Raji (cell line): Measurements from ENCODE around the gene PODNL1.

Experiments
- POLR2A ChIP-seq: IDR thresholded peaks from 2 replicates; pipeline ENCODE4 v1.6.1; 2011; ENCODE audit warnings: low read depth, low read length, control low read depth; ENCODE audit not compliant: insufficient read depth

Gene PODNL1

GRCh38 chr19:13952154-13952930, 14.1 kb upstream of the PODNL1 start, which contains the start of gene DCAF15:
DCAF15 (plus strand) TSS chr19:13952509; CDS start chr19:13952513, 4 bp downstream.
- TF ChIP-seq POLR2A: peak; percentile 37

- no peak; the same call in 1 of the 2 replicates for TF ChIP-seq POLR2A
These were observed 13.6 kb upstream of the PODNL1 start for GRCh38 chr19:13951799-13952153.

- TF ChIP-seq POLR2A: no peak
These were observed 12.8 kb upstream of the PODNL1 start for GRCh38 chr19:13951043-13951442.

- no peak for TF ChIP-seq POLR2A
These were observed 8.2 kb upstream of the PODNL1 start for GRCh38 chr19:13946414-13946813.

GRCh38 chr19:13942023-13942684, 3.9 kb upstream of the PODNL1 start:
- no peak for TF ChIP-seq POLR2A

GRCh38 chr19:13937479-13938300, 527 bp downstream of the PODNL1 start:
- TF ChIP-seq POLR2A: no peak

- no peak for TF ChIP-seq POLR2A
These were observed 2.3 kb downstream of the PODNL1 start for GRCh38 chr19:13935765-13936510.

GRCh38 chr19:13934785-13935109, 3.5 kb downstream of the PODNL1 start:
- TF ChIP-seq POLR2A: no peak

- TF ChIP-seq POLR2A: no peak
These were observed 5.3 kb downstream of the PODNL1 start for GRCh38 chr19:13932911-13933393.

- TF ChIP-seq POLR2A: no peak
These were observed 6.0 kb downstream of the PODNL1 start for GRCh38 chr19:13932149-13932637.

- TF ChIP-seq POLR2A: no peak
These were observed 6.6 kb downstream of the PODNL1 start for GRCh38 chr19:13931391-13932148.

- no peak for TF ChIP-seq POLR2A
These were observed 7.8 kb downstream of the PODNL1 start for GRCh38 chr19:13930402-13930801.

- no peak for TF ChIP-seq POLR2A
These were observed 8.3 kb downstream of the PODNL1 start for GRCh38 chr19:13929956-13930355.

GRCh38 chr19:13929340-13929739, 8.9 kb downstream of the PODNL1 start:
- no peak for TF ChIP-seq POLR2A

GRCh38 chr19:13926715-13927114, 11.5 kb downstream of the PODNL1 start:
- TF ChIP-seq POLR2A: no peak

- no peak for TF ChIP-seq POLR2A
These were observed 12.2 kb downstream of the PODNL1 start for GRCh38 chr19:13926010-13926409.
